Endodermal cell (in vitro differentiated cells): ENCODE results near the gene ZFYVE28. TPM values are rescaled to one million over a fixed set of nuclear protein-coding genes. Genes with fewer than 3 reads are reported as not detected.

Source experiments
- DNase-seq: peaks from one replicate; pipeline ENCODE4 v3.0.0-alpha.2; 2017
- H3K27ac ChIP-seq: 2 replicates; pipeline ENCODE4 v1.5.1; 2013; ENCODE audit warnings: mild to moderate bottlenecking, low read depth, low read length, moderate library complexity
- H3K27me3 ChIP-seq: 2 replicates; pipeline ENCODE4 v1.6.1; 2013; ENCODE audit warnings: mild to moderate bottlenecking, low read length, moderate library complexity; ENCODE audit not compliant: insufficient read depth, control insufficient read depth, poor library complexity, severe bottlenecking
- H3K36me3 ChIP-seq: 2 replicates; pipeline ENCODE4 v1.7.0; 2013; ENCODE audit warnings: mild to moderate bottlenecking, low read length, moderate library complexity; ENCODE audit not compliant: control insufficient read depth, insufficient read depth
- H3K4me1 ChIP-seq: one replicate; pipeline ENCODE4 v1.7.0; 2013; ENCODE audit warnings: low read length; ENCODE audit not compliant: control insufficient read depth, insufficient read depth
- H3K4me3 ChIP-seq: 2 replicates; pipeline ENCODE4 v1.5.1; 2013; ENCODE audit warnings: mild to moderate bottlenecking, low read length, moderate library complexity
- H3K9ac ChIP-seq: 2 replicates; pipeline ENCODE4 v1.6.1; 2013; ENCODE audit warnings: mild to moderate bottlenecking, low read length, moderate library complexity; ENCODE audit not compliant: poor library complexity, severe bottlenecking; ENCODE audit errors: extremely low read depth
- H3K9me3 ChIP-seq: 2 replicates; pipeline ENCODE4 v1.6.1; 2013; ENCODE audit warnings: mild to moderate bottlenecking, low read length, moderate library complexity; ENCODE audit not compliant: control insufficient read depth
- H3K27ac Mint-ChIP-seq: 2 replicates; pipeline ENCODE4 v1.8.0; 2020; ENCODE audit warnings: mixed read lengths
- H3K27me3 Mint-ChIP-seq: 2 replicates; pipeline ENCODE4 v1.8.0; 2021; ENCODE audit warnings: mild to moderate bottlenecking, mixed read lengths; ENCODE audit not compliant: insufficient read depth
- H3K36me3 Mint-ChIP-seq: 2 replicates; pipeline ENCODE4 v1.8.0; 2020; ENCODE audit warnings: low read depth, mixed read lengths
- H3K4me1 Mint-ChIP-seq: 2 replicates; pipeline ENCODE4 v1.8.0; 2020; ENCODE audit warnings: mixed read lengths
- H3K4me3 Mint-ChIP-seq: 2 replicates; pipeline ENCODE4 v1.8.0; 2020; ENCODE audit warnings: mild to moderate bottlenecking, moderate library complexity, mixed read lengths
- H3K9me3 Mint-ChIP-seq: 2 replicates; pipeline ENCODE4 v1.8.0; 2020; ENCODE audit warnings: mild to moderate bottlenecking, mixed read lengths
- WGBS, 2 experiments: methylation state at CpG; one replicate each; pipeline versions ENCODE4 v1.1.5 to v1.1.7; 2013; ENCODE audit warnings: missing lambda C conversion rate in 2 of 2, mixed read lengths in 1 of 2; ENCODE audit not compliant: insufficient coverage in 1 of 2, insufficient read length in 1 of 2; 5-methylcytosine and 5-hydroxymethylcytosine counted together
- total RNA-seq, 2 donors: library from RNA; stranded (reverse); fragmentation: NEBNext Ultra II Directional in 1 of 2; extraction: Animal tissue kit (Norgen Biotek cat#: 25700) in 1 of 2; gene quantifications; 2 replicates in 1 of 2; 3 replicates in 1 of 2; pipeline ENCODE4 v1.2.1, GENCODE V29; 2021
- TF ChIP-seq, protein P1 (sequence below): fragments of 200-600 bp; sonication (generic); conservative IDR thresholded peaks from 2 replicates; pipeline ENCODE4 v1.5.0; 2021; ENCODE audit warnings: antibody characterized with exemption, mild to moderate bottlenecking

ZFYVE28 gene
- total RNA-seq, 2 donors from 2014 or later: 0.73 to 1.6 TPM

DNA sequence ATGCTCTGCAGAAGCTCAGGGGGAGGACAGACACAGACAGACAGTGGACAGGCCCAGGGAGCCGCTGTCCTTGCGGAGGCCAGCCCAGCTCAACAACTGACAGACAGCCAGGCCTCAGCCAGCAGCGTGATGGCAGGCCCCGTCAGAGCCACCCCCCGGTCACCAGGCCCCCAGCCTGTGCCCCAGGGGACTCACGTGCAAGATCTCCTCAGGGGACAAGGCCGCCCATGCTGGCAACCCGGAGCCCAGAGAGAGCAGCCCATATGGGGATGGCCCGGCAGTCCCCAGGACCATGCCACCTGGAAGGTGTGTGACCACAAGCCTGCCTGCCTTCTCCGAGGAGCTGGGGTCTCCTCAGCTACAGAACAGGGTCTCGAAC lies 128.5 kb downstream of the ZFYVE28 start:
- no peak overlapping the region for H3K4me3 Mint-ChIP-seq
- TF ChIP-seq, protein P1, sequence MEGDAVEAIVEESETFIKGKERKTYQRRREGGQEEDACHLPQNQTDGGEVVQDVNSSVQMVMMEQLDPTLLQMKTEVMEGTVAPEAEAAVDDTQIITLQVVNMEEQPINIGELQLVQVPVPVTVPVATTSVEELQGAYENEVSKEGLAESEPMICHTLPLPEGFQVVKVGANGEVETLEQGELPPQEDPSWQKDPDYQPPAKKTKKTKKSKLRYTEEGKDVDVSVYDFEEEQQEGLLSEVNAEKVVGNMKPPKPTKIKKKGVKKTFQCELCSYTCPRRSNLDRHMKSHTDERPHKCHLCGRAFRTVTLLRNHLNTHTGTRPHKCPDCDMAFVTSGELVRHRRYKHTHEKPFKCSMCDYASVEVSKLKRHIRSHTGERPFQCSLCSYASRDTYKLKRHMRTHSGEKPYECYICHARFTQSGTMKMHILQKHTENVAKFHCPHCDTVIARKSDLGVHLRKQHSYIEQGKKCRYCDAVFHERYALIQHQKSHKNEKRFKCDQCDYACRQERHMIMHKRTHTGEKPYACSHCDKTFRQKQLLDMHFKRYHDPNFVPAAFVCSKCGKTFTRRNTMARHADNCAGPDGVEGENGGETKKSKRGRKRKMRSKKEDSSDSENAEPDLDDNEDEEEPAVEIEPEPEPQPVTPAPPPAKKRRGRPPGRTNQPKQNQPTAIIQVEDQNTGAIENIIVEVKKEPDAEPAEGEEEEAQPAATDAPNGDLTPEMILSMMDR: no peak
- Histone ChIP-seq H3K27ac (no peak overlapping the region), H3K9ac (no peak overlapping the region), H3K4me1 (no peaks in the 10 kb centered on the region), H3K36me3 (no peaks in the 10 kb centered on the region), H3K9me3 (no peaks in the 10 kb centered on the region), H3K27me3 (no peaks in the 10 kb centered on the region), H3K4me3 (no peak overlapping the region)
- no peak for DNase-seq
- no peak overlapping the region for H3K27ac Mint-ChIP-seq
- H3K36me3 Mint-ChIP-seq: no peaks in the 10 kb centered on the region
- peaks cover 9% of the 10 kb centered on the region for H3K9me3 Mint-ChIP-seq
- no peaks in the 10 kb centered on the region for H3K27me3 Mint-ChIP-seq
- no peaks in the 10 kb centered on the region for H3K4me1 Mint-ChIP-seq
- 94 to 98% methylated on average over 9 to 11 of the region's 11 CpGs for WGBS, 2 experiments

GRCh38 chr4:2289311-2289954 lies 129.0 kb downstream of the ZFYVE28 start:
- H3K4me1 Mint-ChIP-seq: no peaks in the 10 kb centered on the region
- Histone ChIP-seq H3K9me3 (no peaks in the 10 kb centered on the region), H3K4me3 (no peak overlapping the region), H3K9ac (no peak overlapping the region), H3K27me3 (no peaks in the 10 kb centered on the region), H3K36me3 (no peaks in the 10 kb centered on the region), H3K4me1 (no peaks in the 10 kb centered on the region), H3K27ac (no peak overlapping the region)
- TF ChIP-seq, protein P1: no peak
- no peaks in the 10 kb centered on the region for H3K36me3 Mint-ChIP-seq
- no peak overlapping the region for H3K4me3 Mint-ChIP-seq
- 91 to 93% methylated on average over 9 to 14 of the region's 14 CpGs for WGBS, 2 experiments
- H3K27ac Mint-ChIP-seq: no peak overlapping the region
- peak; percentile 39 for DNase-seq
- no peaks in the 10 kb centered on the region for H3K27me3 Mint-ChIP-seq
- H3K9me3 Mint-ChIP-seq: peaks cover 7% of the 10 kb centered on the region

- no peak overlapping the region for H3K27ac ChIP-seq
- Mint-ChIP-seq H3K4me3 (no peak overlapping the region), H3K36me3 (no peaks in the 10 kb centered on the region), H3K27me3 (no peaks in the 10 kb centered on the region), H3K27ac (no peak overlapping the region), H3K4me1 (no peaks in the 10 kb centered on the region), H3K9me3 (no peaks in the 10 kb centered on the region)
- no peak overlapping the region for H3K9ac ChIP-seq
- H3K27me3 ChIP-seq: no peaks in the 10 kb centered on the region
- no peaks in the 10 kb centered on the region for H3K4me1 ChIP-seq
- TF ChIP-seq, protein P1: no peak
- H3K4me3 ChIP-seq: no peak overlapping the region
- H3K9me3 ChIP-seq: no peaks in the 10 kb centered on the region
- no peak for DNase-seq
- WGBS, 2 experiments: 93 to 100% methylated on average over 1 to 10 of the region's 10 CpGs
- H3K36me3 ChIP-seq: no peaks in the 10 kb centered on the region
Observed at GRCh38 chr4:2288051-2288541, 130.3 kb downstream of the ZFYVE28 start.
